HG03565 (cell line): ENCODE results near the gene SEPHS1.
"Not testable (repeated sequence)": the region's sequence is repeated elsewhere in the genome, so short reads cannot be mapped to it uniquely, and the experiment has no call there.

ENCODE experiments used
- ATAC-seq: cut with Tn5 transposase; IDR thresholded peaks from one replicate; pipeline ENCODE4 v1.9.1; 2021; ENCODE audit warnings: mild to moderate bottlenecking, moderate library complexity; ENCODE audit not compliant: unreplicated experiment

Gene SEPHS1

GRCh38 chr10:13291821-13292773 lies 56.0 kb downstream of the SEPHS1 start:
- ATAC-seq, result no peak

GRCh38 chr10:13291061-13291460 lies 57.0 kb downstream of the SEPHS1 start:
- ATAC-seq, result no peak

GRCh38 chr10:13284050-13284449 lies 64.0 kb downstream of the SEPHS1 start:
- no peak for ATAC-seq

- ATAC-seq, result not testable (repeated sequence)
Measured at GRCh38 chr10:13282348-13282747, 65.7 kb downstream of the SEPHS1 start.

- no peak for ATAC-seq
Measured at GRCh38 chr10:13276749-13277365, 71.2 kb downstream of the SEPHS1 start.

GRCh38 chr10:13276146-13276545 lies 71.9 kb downstream of the SEPHS1 start:
- ATAC-seq, result not testable (repeated sequence)

GRCh38 chr10:13272164-13272571 lies 75.9 kb downstream of the SEPHS1 start:
- no peak for ATAC-seq

GRCh38 chr10:13271552-13272163 lies 76.4 kb downstream of the SEPHS1 start:
- ATAC-seq, result no peak

GRCh38 chr10:13270877-13271551 lies 77.1 kb downstream of the SEPHS1 start:
- no peak for ATAC-seq

- no peak for ATAC-seq
Measured at GRCh38 chr10:13268841-13269240, 79.3 kb downstream of the SEPHS1 start.

- ATAC-seq, result no peak
Measured at GRCh38 chr10:13268310-13268709, 79.8 kb downstream of the SEPHS1 start.
